ENCODE results near the gene TCEAL1.
"Not testable (repeated sequence)": the region's sequence is repeated elsewhere in the genome, so short reads cannot be mapped to it uniquely, and the experiment has no call there.

The TCEAL1 gene

GRCh38 chrX:103614999-103615398, 13.8 kb upstream of the TCEAL1 start:
- no peaks in the 10 kb centered on the region for H3K27me3 ChIP-seq (ENCODE audit: control insufficient read depth, insufficient read depth, low read length)
- H3K27ac ChIP-seq (ENCODE audit: low read depth, low read length) = no peak overlapping the region
- H3K4me3 ChIP-seq (ENCODE audit: low read length) = no peak overlapping the region
- no peak overlapping the region for H3K9ac ChIP-seq (ENCODE audit: low read length)
- H3K36me3 ChIP-seq (ENCODE audit: control insufficient read depth, insufficient read depth, low read length) = no peaks in the 10 kb centered on the region
- H3K4me1 ChIP-seq (ENCODE audit: control insufficient read depth, insufficient read depth, low read length) = no peaks in the 10 kb centered on the region

GRCh38 chrX:103615781-103616371, 12.9 kb upstream of the TCEAL1 start:
- no peak overlapping the region for H3K9ac ChIP-seq (ENCODE audit: low read length)
- H3K27me3 ChIP-seq (ENCODE audit: control insufficient read depth, insufficient read depth, low read length) = no peaks in the 10 kb centered on the region
- no peaks in the 10 kb centered on the region for H3K4me1 ChIP-seq (ENCODE audit: control insufficient read depth, insufficient read depth, low read length)
- no peak overlapping the region for H3K4me3 ChIP-seq (ENCODE audit: low read length)
- H3K36me3 ChIP-seq (ENCODE audit: control insufficient read depth, insufficient read depth, low read length) = no peaks in the 10 kb centered on the region
- H3K27ac ChIP-seq (ENCODE audit: low read depth, low read length) = no peak overlapping the region

- Histone ChIP-seq H3K4me3 (ENCODE audit: low read length) (no peak overlapping the region), H3K27me3 (ENCODE audit: control insufficient read depth, insufficient read depth, low read length) (no peaks in the 10 kb centered on the region), H3K27ac (ENCODE audit: low read depth, low read length) (no peak overlapping the region), H3K4me1 (ENCODE audit: control insufficient read depth, insufficient read depth, low read length) (no peaks in the 10 kb centered on the region), H3K9ac (ENCODE audit: low read length) (no peak overlapping the region), H3K36me3 (ENCODE audit: control insufficient read depth, insufficient read depth, low read length) (no peaks in the 10 kb centered on the region)
These were observed 12.0 kb upstream of the TCEAL1 start for GRCh38 chrX:103616676-103617186.

DNA sequence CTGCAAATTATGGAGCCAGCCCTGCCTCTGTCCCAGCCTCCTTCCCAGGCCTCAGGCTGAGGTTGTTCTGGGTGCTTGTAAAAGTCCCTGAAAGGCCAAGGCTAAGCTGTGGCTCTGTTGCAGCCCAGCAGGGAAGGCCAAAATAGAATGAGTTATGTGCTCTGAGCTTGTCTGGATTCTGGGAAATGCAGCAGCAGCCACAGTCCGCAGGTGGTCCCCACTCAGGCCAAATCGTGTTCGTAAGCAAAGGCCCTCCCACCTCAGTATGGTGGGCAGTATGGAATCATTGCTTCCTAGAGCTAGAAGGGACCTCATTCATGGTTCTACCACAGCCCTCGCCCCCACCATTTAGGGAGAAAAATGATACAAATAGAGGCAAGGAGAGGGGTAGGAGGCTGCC, 4.7 kb upstream of the TCEAL1 start:
- Histone ChIP-seq H3K4me3 (ENCODE audit: low read length) (no peak overlapping the region), H3K27me3 (ENCODE audit: control insufficient read depth, insufficient read depth, low read length) (peaks cover 4% of the 10 kb centered on the region), H3K4me1 (ENCODE audit: control insufficient read depth, insufficient read depth, low read length) (no peaks in the 10 kb centered on the region), H3K36me3 (ENCODE audit: control insufficient read depth, insufficient read depth, low read length) (no peaks in the 10 kb centered on the region), H3K9ac (ENCODE audit: low read length) (no peak overlapping the region), H3K27ac (ENCODE audit: low read depth, low read length) (peak overlapping the region; percentile 79)

- Histone ChIP-seq H3K4me3 (ENCODE audit: low read length) (no peak overlapping the region), H3K27me3 (ENCODE audit: control insufficient read depth, insufficient read depth, low read length) (peaks cover 4% of the 10 kb centered on the region), H3K27ac (ENCODE audit: low read depth, low read length) (no peak overlapping the region), H3K36me3 (ENCODE audit: control insufficient read depth, insufficient read depth, low read length) (no peaks in the 10 kb centered on the region), H3K9ac (ENCODE audit: low read length) (no peak overlapping the region), H3K4me1 (ENCODE audit: control insufficient read depth, insufficient read depth, low read length) (peaks cover 4% of the 10 kb centered on the region)
These were observed 1.9 kb upstream of the TCEAL1 start for GRCh38 chrX:103626855-103627254.

- H3K4me3 ChIP-seq (ENCODE audit: low read length) = peak overlapping the region; percentile 79
- peaks cover 4% of the 10 kb centered on the region for H3K4me1 ChIP-seq (ENCODE audit: control insufficient read depth, insufficient read depth, low read length)
- H3K27ac ChIP-seq (ENCODE audit: low read depth, low read length) = peak overlapping the region; percentile 94
- H3K36me3 ChIP-seq (ENCODE audit: control insufficient read depth, insufficient read depth, low read length) = no peaks in the 10 kb centered on the region
- peak overlapping the region; percentile 70 for H3K9ac ChIP-seq (ENCODE audit: low read length)
- H3K27me3 ChIP-seq (ENCODE audit: control insufficient read depth, insufficient read depth, low read length) = peaks cover 4% of the 10 kb centered on the region
These were observed 769 bp downstream of the TCEAL1 start for GRCh38 chrX:103629318-103630170.

DNA sequence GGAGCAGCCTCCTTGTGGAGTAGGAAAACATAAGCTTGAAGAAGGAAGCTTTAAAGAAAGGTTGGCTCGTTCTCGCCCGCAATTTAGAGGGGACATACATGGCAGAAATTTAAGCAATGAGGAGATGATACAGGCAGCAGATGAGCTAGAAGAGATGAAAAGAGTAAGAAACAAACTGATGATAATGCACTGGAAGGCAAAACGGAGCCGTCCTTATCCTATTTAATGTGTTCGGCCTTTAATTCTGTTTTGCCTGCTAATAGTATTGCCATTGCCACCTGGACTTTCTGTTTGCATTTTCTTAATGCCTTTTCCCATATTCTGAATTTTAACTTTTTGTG, 1.4 kb downstream of the TCEAL1 start:
- Histone ChIP-seq H3K9ac (ENCODE audit: low read length) (peak overlapping the region; percentile 70), H3K27me3 (ENCODE audit: control insufficient read depth, insufficient read depth, low read length) (peaks cover 4% of the 10 kb centered on the region), H3K4me1 (ENCODE audit: control insufficient read depth, insufficient read depth, low read length) (peaks cover 4% of the 10 kb centered on the region), H3K4me3 (ENCODE audit: low read length) (peak overlapping the region; percentile 79), H3K36me3 (ENCODE audit: control insufficient read depth, insufficient read depth, low read length) (no peaks in the 10 kb centered on the region), H3K27ac (ENCODE audit: low read depth, low read length) (peak overlapping the region; percentile 94)

DNA sequence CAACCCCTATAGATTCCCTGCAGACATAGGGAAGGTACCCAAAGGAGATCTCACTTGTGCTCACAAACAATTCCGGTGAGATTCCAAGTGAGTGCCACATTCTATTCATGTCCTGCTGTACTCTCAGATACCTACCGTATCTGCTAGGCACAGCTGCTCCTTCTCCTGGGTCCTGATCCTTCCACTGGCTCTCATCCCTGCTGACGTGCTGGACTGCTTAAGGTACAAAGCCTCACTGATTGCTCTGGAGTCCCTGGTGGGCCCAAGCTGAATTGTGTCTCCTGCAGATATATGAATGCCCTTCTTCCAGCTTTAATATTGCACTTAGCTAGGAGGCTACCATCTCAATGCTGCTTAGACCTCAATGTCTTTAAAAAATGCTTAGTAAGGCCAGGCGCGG, 2.4 kb downstream of the TCEAL1 start:
- Histone ChIP-seq H3K36me3 (ENCODE audit: control insufficient read depth, insufficient read depth, low read length) (no peaks in the 10 kb centered on the region), H3K4me3 (ENCODE audit: low read length) (no peak overlapping the region), H3K27me3 (ENCODE audit: control insufficient read depth, insufficient read depth, low read length) (peaks cover 4% of the 10 kb centered on the region), H3K9ac (ENCODE audit: low read length) (no peak overlapping the region), H3K4me1 (ENCODE audit: control insufficient read depth, insufficient read depth, low read length) (peaks cover 4% of the 10 kb centered on the region), H3K27ac (ENCODE audit: low read depth, low read length) (peak overlapping the region; percentile 57)

DNA sequence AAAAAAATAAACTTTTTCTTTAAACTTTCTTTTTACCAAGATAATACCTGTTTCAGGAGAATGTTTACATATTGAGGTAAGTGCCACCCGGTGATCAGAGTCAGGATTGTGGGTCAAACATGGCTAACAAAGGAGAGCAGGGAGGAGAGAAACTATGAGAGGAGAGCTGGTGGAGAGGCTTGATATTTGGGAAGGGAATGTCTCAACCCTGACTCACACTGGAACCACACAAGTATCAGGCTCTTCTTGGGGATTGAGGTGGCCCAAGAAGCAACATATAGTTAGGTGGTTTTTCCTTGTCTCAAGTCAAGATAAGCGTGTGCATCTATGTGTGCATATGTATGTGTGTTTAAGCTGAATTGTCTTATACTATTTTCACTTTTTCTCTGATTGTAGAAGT, 6.7 kb downstream of the TCEAL1 start:
- H3K4me1 ChIP-seq (ENCODE audit: control insufficient read depth, insufficient read depth, low read length) = peaks cover under 1% of the 10 kb centered on the region
- no peak overlapping the region for H3K4me3 ChIP-seq (ENCODE audit: low read length)
- H3K9ac ChIP-seq (ENCODE audit: low read length) = no peak overlapping the region
- no peaks in the 10 kb centered on the region for H3K27me3 ChIP-seq (ENCODE audit: control insufficient read depth, insufficient read depth, low read length)
- H3K36me3 ChIP-seq (ENCODE audit: control insufficient read depth, insufficient read depth, low read length) = no peaks in the 10 kb centered on the region
- no peak overlapping the region for H3K27ac ChIP-seq (ENCODE audit: low read depth, low read length)

GRCh38 chrX:103637604-103638338, 9.0 kb downstream of the TCEAL1 start:
- Histone ChIP-seq H3K9ac (ENCODE audit: low read length) (no peak overlapping the region), H3K27ac (ENCODE audit: low read depth, low read length) (no peak overlapping the region), H3K4me3 (ENCODE audit: low read length) (no peak overlapping the region), H3K27me3 (ENCODE audit: control insufficient read depth, insufficient read depth, low read length) (no peaks in the 10 kb centered on the region), H3K36me3 (ENCODE audit: control insufficient read depth, insufficient read depth, low read length) (no peaks in the 10 kb centered on the region), H3K4me1 (ENCODE audit: control insufficient read depth, insufficient read depth, low read length) (no peaks in the 10 kb centered on the region)

DNA sequence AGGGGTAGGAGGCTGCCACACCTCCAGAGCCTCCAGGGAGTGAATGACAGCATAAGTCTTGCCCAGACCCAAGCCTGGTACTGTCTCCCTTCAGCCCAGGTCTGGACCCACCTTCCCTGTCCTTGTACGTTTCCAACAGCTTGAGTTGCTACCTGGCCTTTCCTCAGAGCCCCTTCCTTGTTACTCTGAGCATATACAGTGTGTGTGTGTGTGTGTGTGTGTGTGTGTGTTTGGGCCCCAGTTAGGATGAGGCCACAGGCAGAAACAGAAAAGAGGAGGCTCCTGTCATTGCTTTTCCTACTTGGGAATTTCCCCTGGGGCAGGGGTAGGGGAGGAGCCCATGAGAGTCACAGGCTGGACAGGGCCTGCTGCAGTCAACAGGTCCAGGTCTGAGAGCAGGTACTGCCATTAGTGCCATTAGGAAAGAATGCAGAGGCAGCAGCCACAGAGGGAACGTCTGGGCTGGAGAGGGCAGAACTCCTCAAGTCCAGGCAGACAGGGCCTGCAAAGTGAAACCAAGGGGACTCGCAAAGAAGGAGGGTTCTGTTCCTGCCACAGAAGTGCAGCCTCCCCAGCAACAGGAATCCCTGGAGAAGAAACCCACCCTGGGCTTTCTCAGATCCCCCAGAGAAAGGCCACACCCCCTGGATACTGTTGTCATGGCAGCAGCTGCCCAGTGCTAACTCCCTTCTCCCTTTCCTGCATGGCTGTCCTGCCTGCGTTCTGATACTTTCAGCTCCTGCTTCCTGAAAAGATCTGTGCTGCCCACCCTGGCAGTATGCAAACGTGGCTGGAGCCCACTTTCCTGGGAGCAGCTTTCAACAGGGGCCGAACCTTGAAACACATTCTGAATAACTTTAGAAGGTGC, 9.9 kb downstream of the TCEAL1 start:
- not testable (repeated sequence) for H3K36me3 ChIP-seq (ENCODE audit: control insufficient read depth, insufficient read depth, low read length); H3K4me1 ChIP-seq (ENCODE audit: control insufficient read depth, insufficient read depth, low read length); H3K9ac ChIP-seq (ENCODE audit: low read length); H3K27me3 ChIP-seq (ENCODE audit: control insufficient read depth, insufficient read depth, low read length); H3K4me3 ChIP-seq (ENCODE audit: low read length); H3K27ac ChIP-seq (ENCODE audit: low read depth, low read length)
